ENCODE data around the gene UPK3A. TPM values are rescaled to one million over a fixed set of nuclear protein-coding genes. Genes with fewer than 3 reads are reported as not detected.
A peak's percentile ranks its signal among the peaks of the same experiment; 100 is the strongest.

UPK3A gene
- total and polyA plus RNA-seq, 2 experiments from 2014 or later = 0.21 TPM; not detected in 1

- no peaks in the 10 kb centered on the region for H3K36me3 ChIP-seq
- peak overlapping the region; percentile 60 for H3K4me3 ChIP-seq
- no peaks in the 10 kb centered on the region for H3K27me3 ChIP-seq
- peak; percentile 21 to 82 for DNase-seq (ENCODE audit: low read depth in 1 of 2, low spot score in 1 of 2)
- H3K27ac ChIP-seq = no peak overlapping the region
- TF ChIP-seq, protein P1, sequence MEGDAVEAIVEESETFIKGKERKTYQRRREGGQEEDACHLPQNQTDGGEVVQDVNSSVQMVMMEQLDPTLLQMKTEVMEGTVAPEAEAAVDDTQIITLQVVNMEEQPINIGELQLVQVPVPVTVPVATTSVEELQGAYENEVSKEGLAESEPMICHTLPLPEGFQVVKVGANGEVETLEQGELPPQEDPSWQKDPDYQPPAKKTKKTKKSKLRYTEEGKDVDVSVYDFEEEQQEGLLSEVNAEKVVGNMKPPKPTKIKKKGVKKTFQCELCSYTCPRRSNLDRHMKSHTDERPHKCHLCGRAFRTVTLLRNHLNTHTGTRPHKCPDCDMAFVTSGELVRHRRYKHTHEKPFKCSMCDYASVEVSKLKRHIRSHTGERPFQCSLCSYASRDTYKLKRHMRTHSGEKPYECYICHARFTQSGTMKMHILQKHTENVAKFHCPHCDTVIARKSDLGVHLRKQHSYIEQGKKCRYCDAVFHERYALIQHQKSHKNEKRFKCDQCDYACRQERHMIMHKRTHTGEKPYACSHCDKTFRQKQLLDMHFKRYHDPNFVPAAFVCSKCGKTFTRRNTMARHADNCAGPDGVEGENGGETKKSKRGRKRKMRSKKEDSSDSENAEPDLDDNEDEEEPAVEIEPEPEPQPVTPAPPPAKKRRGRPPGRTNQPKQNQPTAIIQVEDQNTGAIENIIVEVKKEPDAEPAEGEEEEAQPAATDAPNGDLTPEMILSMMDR (IDR thresholded peaks at IDR 0.05; ENCODE audit: low read depth, low read length) = no peak
- H3K4me1 ChIP-seq (ENCODE audit: low read depth) = peaks cover 13% of the 10 kb centered on the region
- H3K9me3 ChIP-seq (ENCODE audit: low read depth) = no peaks in the 10 kb centered on the region
Observed at GRCh38 chr22:45268167-45268957, 16.4 kb upstream of the UPK3A start.

DNA sequence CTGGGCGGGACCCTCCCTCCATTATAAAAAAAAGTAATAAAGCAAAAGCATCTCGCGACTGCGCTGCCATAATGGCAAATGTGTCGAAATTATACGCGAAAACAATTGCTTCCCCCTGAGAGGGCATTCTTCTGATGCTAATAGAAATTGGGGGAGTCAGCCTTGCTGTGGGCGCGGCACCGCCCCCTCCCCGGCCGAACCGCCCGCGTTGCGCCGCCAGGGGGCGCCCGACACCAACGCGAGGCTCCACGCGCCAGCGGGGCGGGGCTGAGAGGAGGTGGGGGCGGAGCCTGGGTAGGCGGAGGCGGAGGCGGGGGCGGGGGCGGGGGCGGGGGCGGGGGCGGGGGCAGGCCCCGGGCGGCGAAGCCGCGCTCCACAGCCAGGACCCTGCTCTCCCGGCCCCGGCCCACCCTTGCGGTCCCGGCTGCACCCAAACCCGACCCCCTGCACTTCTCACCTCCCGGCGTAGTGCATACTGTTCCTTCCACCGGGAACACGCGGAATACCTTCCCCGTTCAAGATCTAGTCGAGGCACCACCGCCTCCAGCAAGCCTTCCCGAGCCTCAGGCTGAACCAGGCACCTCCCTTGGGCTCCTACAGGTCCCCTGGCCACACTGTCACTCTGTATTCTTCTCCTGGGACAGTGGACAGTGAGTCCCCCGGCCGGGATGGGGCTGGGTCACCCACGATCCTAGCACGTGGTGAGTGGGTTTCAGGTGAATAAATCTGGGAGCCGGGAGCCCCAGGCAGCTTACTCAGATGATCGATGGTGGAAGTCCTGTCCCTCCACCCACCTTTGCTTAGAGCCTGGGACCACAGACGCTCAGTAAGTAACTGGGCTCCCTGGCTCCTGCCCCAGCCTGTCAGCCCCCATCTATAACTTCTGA is 15.5 kb upstream of the UPK3A start:
- H3K27ac ChIP-seq = no peak overlapping the region
- H3K9me3 ChIP-seq (ENCODE audit: low read depth) = no peaks in the 10 kb centered on the region
- H3K27me3 ChIP-seq = no peaks in the 10 kb centered on the region
- TF ChIP-seq, protein P1 (IDR thresholded peaks at IDR 0.05; ENCODE audit: low read depth, low read length) = peak; percentile 75
- peak; percentile 80 to 91 for DNase-seq (ENCODE audit: low read depth in 1 of 2, low spot score in 1 of 2)
- no peaks in the 10 kb centered on the region for H3K36me3 ChIP-seq
- H3K4me1 ChIP-seq (ENCODE audit: low read depth) = peaks cover 13% of the 10 kb centered on the region
- H3K4me3 ChIP-seq = peak overlapping the region; percentile 60

- H3K4me3 ChIP-seq = no peak overlapping the region
- H3K36me3 ChIP-seq = no peaks in the 10 kb centered on the region
- H3K27ac ChIP-seq = no peak overlapping the region
- no peaks in the 10 kb centered on the region for H3K9me3 ChIP-seq (ENCODE audit: low read depth)
- peaks cover 13% of the 10 kb centered on the region for H3K4me1 ChIP-seq (ENCODE audit: low read depth)
- DNase-seq (ENCODE audit: low read depth in 1 of 2, low spot score in 1 of 2) = no peak
- TF ChIP-seq, protein P1 (IDR thresholded peaks at IDR 0.05; ENCODE audit: low read depth, low read length) = no peak
- no peaks in the 10 kb centered on the region for H3K27me3 ChIP-seq
Observed at GRCh38 chr22:45270095-45271020, 14.4 kb upstream of the UPK3A start.

DNA sequence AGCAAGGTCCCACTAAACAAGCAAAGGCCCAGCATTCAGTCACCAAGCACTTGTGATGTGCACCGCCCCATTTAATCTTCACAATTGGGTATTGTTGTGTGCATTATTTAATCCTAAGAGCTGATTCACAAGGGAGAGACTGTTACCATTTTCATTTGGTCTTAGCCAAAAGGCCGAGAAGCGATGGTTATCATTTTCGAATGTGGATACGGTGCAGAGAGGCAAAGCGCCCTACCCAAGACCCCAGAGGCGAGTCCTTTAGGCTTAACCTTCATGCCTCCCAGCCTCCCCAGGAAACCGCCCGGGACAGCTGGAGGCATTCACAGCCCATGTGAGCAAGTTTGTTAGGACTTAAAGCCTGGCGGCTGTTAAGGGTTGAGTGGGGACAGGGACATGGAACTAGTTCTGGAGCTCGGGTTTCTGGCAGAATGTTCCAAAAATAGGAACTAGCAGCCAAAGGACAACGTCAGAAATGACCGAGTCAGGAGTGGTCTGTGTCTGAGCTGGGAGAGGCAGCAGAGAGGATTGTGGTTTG is 13.0 kb upstream of the UPK3A start:
- Histone ChIP-seq H3K36me3 (no peaks in the 10 kb centered on the region), H3K4me1 (ENCODE audit: low read depth) (peaks cover 13% of the 10 kb centered on the region), H3K9me3 (ENCODE audit: low read depth) (no peaks in the 10 kb centered on the region), H3K4me3 (no peak overlapping the region), H3K27me3 (no peaks in the 10 kb centered on the region), H3K27ac (peak overlapping the region; percentile 75)
- TF ChIP-seq, protein P1 (IDR thresholded peaks at IDR 0.05; ENCODE audit: low read depth, low read length) = no peak
- DNase-seq (ENCODE audit: low read depth in 1 of 2, low spot score in 1 of 2) = peak; percentile 15 to 72

DNA sequence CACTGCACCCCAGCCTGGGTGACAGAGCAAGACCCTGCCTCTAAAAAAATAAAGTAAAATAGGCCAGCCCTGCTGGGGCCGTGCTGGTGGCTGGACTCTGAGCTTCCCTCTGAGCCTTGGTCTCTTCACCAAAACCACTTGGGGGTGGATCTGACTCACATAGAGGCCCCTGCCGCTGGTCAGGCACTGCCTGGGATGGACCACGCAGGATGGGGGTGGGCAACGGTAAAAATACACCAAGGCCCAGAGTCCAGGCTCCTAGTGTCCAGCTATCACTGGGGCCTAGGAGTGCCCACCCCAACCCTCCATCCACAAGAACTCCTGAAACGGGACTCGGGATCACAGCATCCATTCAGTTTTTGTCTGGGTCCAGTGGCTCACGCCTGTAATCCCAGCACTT is 12.3 kb upstream of the UPK3A start:
- Histone ChIP-seq H3K9me3 (ENCODE audit: low read depth) (no peaks in the 10 kb centered on the region), H3K36me3 (no peaks in the 10 kb centered on the region), H3K27me3 (no peaks in the 10 kb centered on the region), H3K4me1 (ENCODE audit: low read depth) (peaks cover 13% of the 10 kb centered on the region), H3K27ac (peak overlapping the region; percentile 75), H3K4me3 (no peak overlapping the region)
- DNase-seq (ENCODE audit: low read depth in 1 of 2, low spot score in 1 of 2) = no peak
- TF ChIP-seq, protein P1 (IDR thresholded peaks at IDR 0.05; ENCODE audit: low read depth, low read length) = no peak

All from cardiac muscle cell (in vitro differentiated cells and primary cell).